HCT116 (cell line): ENCODE results near the gene BLOC1S2. TPM values are rescaled to one million over a fixed set of nuclear protein-coding genes. Genes with fewer than 3 reads are reported as not detected.

ENCODE experiments used
- ATAC-seq: fragments of 200-7000 bp; cut with Tn5 transposase; 2 replicates; pipeline ENCODE4 v1.9.1; 2020; ENCODE audit warnings: mild to moderate bottlenecking, moderate library complexity
- BruUV-seq: library from RNA; stranded (reverse); fragments of 400-500 nt; replicated peaks from 2 replicates; lab custom pipeline; 2021; lab: Mats Ljungman, UMichigan
- CTCF ChIA-PET: fragments of 300-600 bp; sonication (Branson Sonifier 250); formaldehyde crosslinking; loops from one replicate; lab custom pipeline; 2021; ENCODE audit warnings: antibody characterized with exemption; lab: Charles Lee
- POLR2A ChIA-PET: fragments of 300-600, 350-600 bp; sonication (Branson Sonifier 250); formaldehyde crosslinking; loops from one replicate; lab custom pipeline; 2021; ENCODE audit warnings: antibody characterized with exemption; lab: Charles Lee
- RAD21 ChIA-PET, 2 experiments: fragments of 300-600 bp; sonication (Branson Sonifier 250); formaldehyde crosslinking; loops; one replicate each; lab custom pipeline; 2023; ENCODE audit warnings: low total read pairs in 2 of 2; ENCODE audit not compliant: uncharacterized antibody in 2 of 2, unreplicated experiment in 2 of 2, low non-redundant PET in 1 of 2; lab: Charles Lee
- DNase-seq: peaks from one replicate; pipeline ENCODE4 v3.0.0-alpha.2; 2010; ENCODE audit warnings: low read depth, low spot score
- H2AFZ ChIP-seq: fragments of 200-600 bp; shearing (Covaris generic), sonication (generic); 2 replicates; pipeline ENCODE4 v1.6.1; 2017; ENCODE audit warnings: low read depth, mixed run types, mixed read lengths, antibody characterized with exemption, low read length; ENCODE audit not compliant: poor library complexity, severe bottlenecking
- H3K27ac ChIP-seq: 2 replicates; pipeline ENCODE4 v1.5.1; 2012; ENCODE audit warnings: low read depth, low read length
- H3K27me3 ChIP-seq: fragments of 200-600 bp; sonication (generic); 2 replicates; pipeline ENCODE4 v1.6.1; 2016; ENCODE audit warnings: mixed run types, low read length, mixed read lengths; ENCODE audit not compliant: insufficient read depth
- H3K36me3 ChIP-seq, 2 experiments: fragments of 200-500 bp in 1 of 2; fragments of 200-600 bp in 1 of 2; sonication (Bioruptor generic) in 1 of 2; sonication (generic) in 1 of 2; 2 replicates each; pipeline versions ENCODE4 v1.5.1 to v1.6.1; 2014 to 2016; ENCODE audit warnings: low read length in 2 of 2, inconsistent platforms in 1 of 2, mixed read lengths in 1 of 2, mixed run types in 1 of 2; ENCODE audit not compliant: insufficient read depth in 2 of 2, control insufficient read depth in 1 of 2
- H3K4me1 ChIP-seq, 2 experiments: fragments of 200-600 bp in 1 of 2; sonication (generic) in 1 of 2; 2 replicates each; pipeline versions ENCODE4 v1.5.1 to v1.6.1; 2012 to 2017; ENCODE audit warnings: low read length in 2 of 2, inconsistent platforms in 1 of 2, mild to moderate bottlenecking in 1 of 2, mixed read lengths in 1 of 2, mixed run types in 1 of 2, moderate library complexity in 1 of 2; ENCODE audit not compliant: insufficient read depth in 2 of 2, control insufficient read depth in 1 of 2
- H3K4me2 ChIP-seq: fragments of 200-600 bp; sonication (generic); 2 replicates; pipeline ENCODE4 v1.6.1; 2017; ENCODE audit warnings: mixed run types, low read length, mixed read lengths
- H3K4me3 ChIP-seq, 2 experiments: fragments of 200-600 bp in 1 of 2; sonication (generic) in 1 of 2; replicated peaks in 1 of 2; 2 replicates each; pipeline ENCODE4 v1.5.1; 2011 to 2016; ENCODE audit warnings: low read length in 2 of 2, control low read depth in 1 of 2, low read depth in 1 of 2, mild to moderate bottlenecking in 1 of 2, mixed read lengths in 1 of 2, mixed run types in 1 of 2
- H3K79me2 ChIP-seq: fragments of 200-600 bp; sonication (generic); 2 replicates; pipeline ENCODE4 v1.6.1; 2017; ENCODE audit warnings: mild to moderate bottlenecking, mixed run types, low read length, moderate library complexity, mixed read lengths; ENCODE audit not compliant: insufficient read depth
- H3K9ac ChIP-seq: fragments of 200-600 bp; sonication (generic); 2 replicates; pipeline ENCODE4 v1.6.1; 2016; ENCODE audit warnings: low read length, mixed read lengths
- H3K9me2 ChIP-seq: fragments of 200-600 bp; sonication (generic), shearing (Covaris generic); 2 replicates; pipeline ENCODE4 v1.6.1; 2017; ENCODE audit warnings: mixed run types, mild to moderate bottlenecking, moderate library complexity; ENCODE audit not compliant: insufficient read depth
- H3K9me3 ChIP-seq, 2 experiments: fragments of 200-500 bp in 1 of 2; fragments of 200-600 bp in 1 of 2; sonication (Bioruptor generic) in 1 of 2; sonication (generic) in 1 of 2; 2 replicates each; pipeline ENCODE4 v1.6.1; 2014 to 2017; ENCODE audit warnings: low read length in 2 of 2, mixed read lengths in 2 of 2, inconsistent platforms in 1 of 2, low read depth in 1 of 2, mild to moderate bottlenecking in 1 of 2, mixed run types in 1 of 2, moderate library complexity in 1 of 2; ENCODE audit not compliant: control insufficient read depth in 1 of 2, insufficient read depth in 1 of 2
- H4K20me1 ChIP-seq: fragments of 200-600 bp; sonication (generic), shearing (Covaris generic); 2 replicates; pipeline ENCODE4 v1.6.1; 2017; ENCODE audit warnings: mixed run types, mild to moderate bottlenecking, moderate library complexity; ENCODE audit not compliant: insufficient read depth
- CBX3 ChIP-seq: IDR thresholded peaks from 2 replicates; pipeline ENCODE4 v1.6.1; 2012; ENCODE audit warnings: low read depth
- CEBPB ChIP-seq: IDR thresholded peaks from 2 replicates; pipeline ENCODE4 v1.6.1; 2012; ENCODE audit warnings: low read depth
- CTCF ChIP-seq, 3 experiments: fragments of 200-600 bp in 1 of 3; sonication (generic) in 1 of 3; IDR thresholded peaks in 2 of 3; conservative IDR thresholded peaks in 1 of 3; 2 replicates each; pipeline ENCODE4 v1.5.1; 2012 to 2017; ENCODE audit warnings: low read depth in 2 of 3, low read length in 2 of 3, antibody characterized with exemption in 1 of 3, borderline replicate concordance in 1 of 3, control low read depth in 1 of 3, mild to moderate bottlenecking in 1 of 3, mixed read lengths in 1 of 3, mixed run types in 1 of 3, moderate library complexity in 1 of 3; ENCODE audit not compliant: insufficient read depth in 1 of 3
- EGR1 ChIP-seq: IDR thresholded peaks from 2 replicates; pipeline ENCODE4 v1.6.1; 2012; ENCODE audit warnings: low read depth
- ELF1 ChIP-seq: IDR thresholded peaks from 2 replicates; pipeline ENCODE4 v1.6.1; 2012; ENCODE audit warnings: low read depth, borderline replicate concordance
- EZH2 ChIP-seq: fragments of 200-600 bp; sonication (generic); IDR thresholded peaks from 2 replicates; pipeline ENCODE4 v1.6.1; 2017; ENCODE audit warnings: antibody characterized with exemption, mixed run types
- JUND ChIP-seq: IDR thresholded peaks from 2 replicates; pipeline ENCODE4 v1.6.1; 2012
- POLR2A ChIP-seq: IDR thresholded peaks from 2 replicates; pipeline ENCODE4 v1.7.0; 2011; ENCODE audit warnings: borderline replicate concordance; ENCODE audit not compliant: insufficient read depth, insufficient read length; ENCODE audit errors: extremely low read depth
- POLR2AphosphoS5 ChIP-seq: IDR thresholded peaks from 2 replicates; pipeline ENCODE4 v1.6.1; 2011; ENCODE audit warnings: mild to moderate bottlenecking, low read depth, low read length, moderate library complexity
- RAD21 ChIP-seq: IDR thresholded peaks from 2 replicates; pipeline ENCODE4 v1.6.1; 2012; ENCODE audit warnings: low read depth, mild to moderate bottlenecking
- REST ChIP-seq: IDR thresholded peaks from 2 replicates; pipeline ENCODE4 v1.6.1; 2012; ENCODE audit warnings: low read depth
- SIN3A ChIP-seq: IDR thresholded peaks from 2 replicates; pipeline ENCODE4 v1.6.1; 2012; ENCODE audit warnings: low read depth
- SRF ChIP-seq: IDR thresholded peaks from 2 replicates; pipeline ENCODE4 v1.6.1; 2012; ENCODE audit warnings: low read depth
- TCF7L2 ChIP-seq: IDR thresholded peaks from 2 replicates; pipeline ENCODE4 v1.7.0; 2011; ENCODE audit warnings: borderline replicate concordance, inconsistent platforms; ENCODE audit not compliant: insufficient read depth, insufficient read length; ENCODE audit errors: extremely low read depth
- YY1 ChIP-seq: IDR thresholded peaks from 2 replicates; pipeline ENCODE4 v1.6.1; 2011; ENCODE audit warnings: low read length, low read depth, moderate library complexity, mild to moderate bottlenecking; ENCODE audit not compliant: insufficient replicate concordance; ENCODE audit errors: extremely low read depth
- ZFX ChIP-seq: fragments of 450-650 bp; IDR thresholded peaks from 2 replicates; pipeline ENCODE4 v1.6.1; 2017
- ZNF274 ChIP-seq: fragments of 200-500 bp; sonication (Bioruptor generic); IDR thresholded peaks from 2 replicates; pipeline ENCODE4 v1.6.1; 2014; ENCODE audit warnings: mild to moderate bottlenecking, low read depth, low read length, inconsistent platforms
- intact Hi-C: fragments of 100-400 bp; cut with micrococcal nuclease; formaldehyde crosslinking; loops from 2 replicates; pipeline ENCODE4 v1.10.0; 2022
- total RNA-seq: library from RNA; stranded (reverse); gene quantifications from one replicate; pipeline ENCODE4 v1.2.1, GENCODE V29; 2021; ENCODE audit not compliant: unreplicated experiment
- TF ChIP-seq, protein P1 (sequence below): IDR thresholded peaks from 2 replicates; pipeline ENCODE4 v1.6.1; 2011; ENCODE audit warnings: mild to moderate bottlenecking, low read length, moderate library complexity; ENCODE audit not compliant: insufficient replicate concordance; ENCODE audit errors: extremely low read depth

BLOC1S2 gene
- total RNA-seq, 1 experiment from 2014 or later = 54.6 TPM

GRCh38 chr10:100223879-100224278 lies 62.6 kb downstream of the BLOC1S2 start:
- Histone ChIP-seq H3K36me3 (peaks cover 25 to 38% of the 10 kb centered on the region in 2 experiments), H3K4me2 (no peak overlapping the region), H3K27me3 (no peaks in the 10 kb centered on the region), H3K9ac (no peak overlapping the region), H3K9me3 (no peaks in the 10 kb centered on the region), H4K20me1 (peaks cover 9% of the 10 kb centered on the region; the same call in 1 of the 2 replicates), H3K9me2 (no peaks in the 10 kb centered on the region), H3K27ac (no peak overlapping the region), H3K79me2 (peaks cover 39% of the 10 kb centered on the region), H3K4me1 (peaks cover 0 to 11% of the 10 kb centered on the region in 2 experiments; a peak in 1 of 4 replicates), H3K4me3 (no peak overlapping the region), H2AFZ (no peak overlapping the region)
- ATAC-seq (no peak), DNase-seq (no peak)
- intact Hi-C loops = no loop called here
- CTCF ChIA-PET = interaction anchor here (1.7 kb wide), 1 partner anchor 378 kb away, joined by 3 read pairs; no protein-coding TSS in a partner anchor
- POLR2A ChIA-PET = no interaction called here
- TF ChIP-seq CTCF (IDR thresholded peaks at IDR 0.05 in 2 of 3, conservative IDR thresholded peaks at IDR 0.05 in 1 of 3; ENCODE audit: borderline replicate concordance in 1 of 3, insufficient read depth in 1 of 3, low read depth in 2 of 3, low read length in 2 of 3) (no peak), CEBPB (no peak), TCF7L2 (no peak), RAD21 (no peak), EZH2 (no peak), JUND (no peak), ZFX (no peak), POLR2AphosphoS5 (no peak), ELF1 (no peak), POLR2A (no peak), REST (no peak), EGR1 (no peak), CBX3 (no peak), SIN3A (no peak), YY1 (no peak), ZNF274 (no peak), SRF (no peak)
- TF ChIP-seq, protein P1, sequence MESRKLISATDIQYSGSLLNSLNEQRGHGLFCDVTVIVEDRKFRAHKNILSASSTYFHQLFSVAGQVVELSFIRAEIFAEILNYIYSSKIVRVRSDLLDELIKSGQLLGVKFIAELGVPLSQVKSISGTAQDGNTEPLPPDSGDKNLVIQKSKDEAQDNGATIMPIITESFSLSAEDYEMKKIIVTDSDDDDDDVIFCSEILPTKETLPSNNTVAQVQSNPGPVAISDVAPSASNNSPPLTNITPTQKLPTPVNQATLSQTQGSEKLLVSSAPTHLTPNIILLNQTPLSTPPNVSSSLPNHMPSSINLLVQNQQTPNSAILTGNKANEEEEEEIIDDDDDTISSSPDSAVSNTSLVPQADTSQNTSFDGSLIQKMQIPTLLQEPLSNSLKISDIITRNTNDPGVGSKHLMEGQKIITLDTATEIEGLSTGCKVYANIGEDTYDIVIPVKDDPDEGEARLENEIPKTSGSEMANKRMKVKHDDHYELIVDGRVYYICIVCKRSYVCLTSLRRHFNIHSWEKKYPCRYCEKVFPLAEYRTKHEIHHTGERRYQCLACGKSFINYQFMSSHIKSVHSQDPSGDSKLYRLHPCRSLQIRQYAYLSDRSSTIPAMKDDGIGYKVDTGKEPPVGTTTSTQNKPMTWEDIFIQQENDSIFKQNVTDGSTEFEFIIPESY = no peak
- BruUV-seq = no TSS peak
- RAD21 ChIA-PET = no interaction called here
